Midbrain (tissue), 1 donor: Measurements from ENCODE around the gene SELENON.
A peak's percentile ranks its signal among the peaks of the same experiment; 100 is the strongest.
"Not testable (repeated sequence)": the region's sequence is repeated elsewhere in the genome, so short reads cannot be mapped to it uniquely, and the experiment has no call there.

Experiments used
- DNase-seq: peaks from one replicate; lab custom pipeline; 2025; lab: John Stamatoyannopoulos, UW

SELENON gene

DNA sequence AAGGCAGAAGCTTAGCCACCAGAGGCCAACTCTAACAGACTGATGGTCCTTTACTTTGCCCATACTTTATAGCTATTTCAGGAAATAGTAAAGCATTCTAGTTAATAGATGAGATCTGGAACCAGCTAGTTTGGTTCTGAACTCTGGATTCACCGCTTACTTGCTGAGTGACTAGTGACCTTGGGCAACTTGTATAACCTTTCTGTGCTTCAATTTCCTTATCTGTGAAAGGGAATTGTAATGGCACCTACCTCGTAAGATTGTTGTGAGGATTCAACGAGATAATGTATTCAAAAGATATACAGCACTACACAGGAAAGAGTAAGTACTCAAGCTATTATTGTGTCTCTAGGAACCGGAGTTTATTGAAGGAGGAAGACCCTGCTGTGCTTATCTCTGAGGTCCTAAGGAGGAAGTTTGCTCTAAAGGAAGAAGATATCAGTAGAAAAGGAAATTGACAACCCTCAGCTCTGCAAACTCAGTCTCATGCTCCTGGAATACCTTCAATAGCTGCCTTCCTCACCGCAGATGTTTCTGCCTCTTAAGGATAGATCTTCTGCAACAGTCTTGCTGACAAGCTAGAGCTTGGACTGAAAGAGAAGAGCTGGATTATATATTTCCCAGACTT is 31.7 kb downstream of the SELENON start:
- no peak for DNase-seq

DNA sequence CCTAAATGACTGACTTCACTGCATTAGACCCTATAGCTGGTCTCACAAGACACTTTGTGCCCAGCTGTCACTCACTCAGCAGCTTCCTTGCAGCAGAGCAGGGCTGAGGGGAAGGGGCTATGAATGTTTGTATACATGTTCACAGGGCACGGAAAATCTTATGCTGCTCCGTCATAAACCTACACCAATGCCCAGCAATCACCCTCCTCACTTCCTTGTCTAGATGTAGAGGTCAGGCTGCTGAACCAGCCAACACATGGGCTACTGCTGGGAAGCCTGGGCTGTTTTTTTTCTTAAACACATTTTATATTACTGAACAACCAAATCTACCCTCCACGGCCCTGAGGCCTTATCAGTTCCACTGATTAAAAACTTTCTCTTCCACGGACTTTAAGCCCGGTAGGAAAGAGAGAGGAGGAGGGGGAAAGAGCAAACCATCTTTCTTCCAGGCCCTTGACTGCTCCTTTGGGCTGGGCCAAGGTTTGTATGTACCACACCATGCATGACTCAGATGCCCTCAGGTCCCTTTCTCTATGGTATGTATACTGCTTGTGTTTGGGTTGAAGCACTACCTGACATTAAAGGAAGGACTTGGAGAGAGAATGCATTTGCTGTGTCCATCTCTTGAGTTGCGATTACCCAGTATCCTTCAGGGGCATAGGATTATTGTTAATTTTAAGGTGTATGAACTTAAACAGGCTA is 32.5 kb downstream of the SELENON start:
- no peak for DNase-seq

DNA sequence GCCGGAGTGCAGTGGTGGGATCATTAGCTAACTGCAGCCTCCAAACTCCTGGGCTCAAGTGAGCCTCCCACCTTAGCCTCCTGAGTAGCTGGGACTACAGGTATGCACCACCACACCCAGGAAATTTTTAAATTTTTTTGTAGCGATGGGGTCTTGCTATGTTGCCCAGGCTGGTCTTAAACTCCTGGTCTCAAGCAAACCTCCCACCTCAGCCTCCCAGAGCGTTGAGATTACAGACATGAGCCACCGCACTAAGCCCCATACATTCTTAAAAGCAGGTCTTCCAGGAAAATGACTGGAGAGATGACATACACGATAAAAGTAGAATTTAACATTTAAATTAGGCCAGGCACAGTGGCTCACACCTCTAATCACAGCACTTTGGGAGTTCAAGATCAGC is 33.2 kb downstream of the SELENON start:
- no peak for DNase-seq

DNA sequence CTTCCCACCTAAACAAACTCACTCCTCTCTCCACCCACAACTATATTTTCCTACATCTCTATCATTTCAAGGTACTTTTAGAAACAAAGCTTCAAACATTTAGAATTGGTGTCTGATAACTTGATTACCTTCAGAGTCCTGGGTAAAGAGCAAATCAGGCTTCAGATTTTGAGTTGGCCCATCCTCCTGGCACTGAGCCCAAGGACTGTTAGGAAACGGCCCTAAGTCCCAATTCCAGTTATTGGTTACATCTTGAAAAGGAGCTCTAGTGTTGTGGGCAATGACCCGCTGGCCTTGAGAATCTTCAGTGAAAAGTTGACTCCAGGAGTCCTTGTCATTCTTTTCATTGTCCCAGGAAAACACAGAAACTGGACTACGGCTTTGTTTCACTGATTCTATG is 34.9 kb downstream of the SELENON start:
- no peak for DNase-seq

DNA sequence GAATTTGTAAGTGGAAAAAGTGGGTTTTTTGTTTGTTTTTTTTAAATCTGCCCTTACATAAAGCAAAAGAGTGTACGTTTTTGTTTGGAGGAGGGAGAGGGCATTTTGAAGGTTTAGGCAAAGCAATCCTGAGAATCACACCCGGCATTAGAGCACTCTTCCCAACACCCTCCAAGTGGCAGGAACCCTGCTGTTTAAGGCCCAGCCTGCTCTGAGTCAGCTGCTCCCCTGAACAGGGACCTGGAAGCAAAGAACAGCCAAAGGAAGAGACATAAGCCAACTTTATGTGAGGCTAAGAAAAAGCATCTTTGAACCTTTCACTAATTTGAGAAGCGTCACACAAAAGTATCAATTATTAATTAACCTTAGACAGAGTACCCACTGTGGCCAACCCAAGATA is 36.7 kb downstream of the SELENON start:
- DNase-seq: no peak

DNA sequence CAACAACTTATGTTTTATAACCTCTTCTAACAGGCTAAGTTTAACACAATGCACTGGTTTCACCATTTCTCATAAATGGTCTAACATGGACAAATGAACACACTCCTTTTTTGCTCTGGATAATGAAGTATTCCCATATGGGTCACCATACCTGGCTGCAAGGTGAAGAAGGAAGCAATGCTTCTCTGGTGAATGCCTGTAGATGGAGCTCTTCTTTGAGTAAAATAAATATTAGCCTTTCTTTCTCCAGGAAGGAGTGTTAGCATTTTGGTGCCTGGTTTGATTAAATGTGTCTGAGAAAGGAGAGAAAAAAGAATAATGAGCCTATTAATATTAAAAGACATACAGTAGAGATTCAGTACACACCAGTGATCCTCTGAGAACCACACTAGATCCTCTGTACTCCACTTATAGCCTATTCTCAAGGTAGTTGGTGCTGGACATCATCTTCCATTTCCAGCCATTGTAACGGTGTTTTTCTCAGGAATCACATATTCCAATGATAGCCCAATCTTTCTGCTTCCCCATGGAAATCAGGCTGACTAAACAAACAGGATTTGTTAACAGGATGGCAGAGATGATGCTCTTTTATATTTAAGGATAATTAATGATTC is 37.4 kb downstream of the SELENON start:
- no peak for DNase-seq

DNA sequence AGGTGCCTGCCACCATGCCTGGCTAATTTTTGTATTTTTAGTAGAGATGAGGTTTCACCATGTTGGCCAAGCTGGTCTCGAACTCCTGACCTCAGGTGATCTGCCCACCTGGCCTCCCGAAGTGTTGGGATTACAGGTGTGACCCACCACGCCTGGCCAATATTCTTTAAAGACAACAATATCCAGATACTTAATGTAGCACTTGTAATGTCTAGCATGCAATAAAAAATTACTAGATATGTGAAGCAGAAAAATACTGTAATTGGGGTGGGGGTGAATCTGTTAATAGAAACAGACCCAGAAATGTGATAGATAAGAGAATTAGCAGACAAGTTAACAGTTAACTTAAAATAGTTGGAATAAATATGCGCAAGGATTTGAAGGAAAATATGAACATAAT is 39.8 kb downstream of the SELENON start:
- not testable (repeated sequence) for DNase-seq

GRCh38 chr1:25843483-25843882 is 43.5 kb downstream of the SELENON start:
- DNase-seq: no peak

- DNase-seq: no peak
These were observed 44.7 kb downstream of the SELENON start for GRCh38 chr1:25844536-25845337.

DNA sequence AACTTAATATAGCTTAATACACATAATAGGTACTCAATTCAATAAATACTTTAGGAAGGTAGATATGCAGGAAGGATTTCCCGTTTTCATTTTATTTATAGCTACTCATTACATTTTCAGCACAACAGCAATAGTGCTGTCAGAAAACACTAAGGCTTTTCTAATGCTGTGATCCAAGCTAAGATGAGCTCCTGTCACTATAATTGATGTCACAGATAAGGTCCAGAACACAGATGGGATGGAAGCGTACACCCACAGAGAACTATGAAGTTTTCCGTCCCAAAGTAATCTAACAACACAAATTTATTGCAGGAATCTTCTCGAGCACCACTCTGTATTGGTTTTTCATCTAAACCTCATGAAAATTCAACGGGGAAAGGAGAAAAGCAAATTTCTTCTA is 45.7 kb downstream of the SELENON start:
- no peak for DNase-seq

DNA sequence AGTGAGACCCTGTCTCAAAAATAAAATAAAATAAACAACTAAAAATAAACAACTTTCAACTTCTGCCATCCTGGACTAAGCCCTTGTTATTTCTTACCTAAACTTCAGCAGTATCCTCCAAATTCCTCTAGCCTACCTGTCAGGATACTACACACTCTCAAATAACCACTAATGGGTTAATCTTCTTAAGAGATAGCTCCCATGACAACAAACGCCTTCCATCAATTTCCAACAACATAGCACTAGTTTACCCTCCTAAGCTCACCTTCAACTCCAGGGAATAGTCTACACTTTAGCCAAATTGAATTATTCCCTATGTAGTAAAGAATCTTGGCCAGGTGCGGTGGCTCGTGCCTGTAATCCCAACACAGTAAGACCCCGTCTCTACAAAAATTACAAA is 47.9 kb downstream of the SELENON start:
- DNase-seq: no peak

- DNase-seq: no peak
These were observed 48.5 kb downstream of the SELENON start for GRCh38 chr1:25848531-25848930.

DNA sequence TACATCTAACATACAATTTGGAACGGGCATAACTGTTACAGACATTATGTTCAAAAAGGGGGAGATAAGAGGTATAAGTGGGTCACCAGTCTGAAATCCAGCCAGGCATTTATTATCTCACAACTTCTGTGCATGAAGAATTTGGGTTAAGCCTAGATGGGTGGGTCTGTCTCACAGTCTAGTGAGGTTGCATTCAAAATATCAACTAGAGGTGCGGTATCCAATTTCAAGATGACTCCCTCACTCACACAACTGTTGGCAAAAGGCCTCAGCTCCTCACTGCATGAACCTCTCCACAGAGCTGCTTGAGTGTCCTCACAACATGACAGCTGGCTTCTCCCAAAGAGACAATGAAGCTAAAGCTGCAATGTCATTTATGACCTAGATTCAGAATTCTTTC is 54.6 kb downstream of the SELENON start:
- DNase-seq: no peak

DNA sequence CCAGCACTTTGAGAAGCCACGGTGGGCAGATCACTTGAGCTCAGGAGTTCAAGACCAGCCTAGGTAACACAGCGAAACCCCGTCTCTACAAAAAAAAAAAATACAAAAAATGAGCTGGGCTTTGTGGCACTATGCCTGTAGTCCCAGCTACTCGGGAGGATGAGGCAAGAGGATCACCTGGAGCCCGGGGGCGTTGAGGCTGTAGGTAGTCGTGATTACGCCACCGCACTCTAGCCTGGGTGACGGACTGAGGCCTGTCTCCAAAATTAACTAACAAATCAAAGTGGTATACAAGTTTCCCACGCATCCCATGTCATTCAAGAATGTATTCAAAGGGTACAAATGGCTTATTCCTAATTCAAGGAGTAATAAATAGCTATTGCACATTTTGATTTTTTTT is 56.9 kb downstream of the SELENON start:
- DNase-seq: no peak

DNA sequence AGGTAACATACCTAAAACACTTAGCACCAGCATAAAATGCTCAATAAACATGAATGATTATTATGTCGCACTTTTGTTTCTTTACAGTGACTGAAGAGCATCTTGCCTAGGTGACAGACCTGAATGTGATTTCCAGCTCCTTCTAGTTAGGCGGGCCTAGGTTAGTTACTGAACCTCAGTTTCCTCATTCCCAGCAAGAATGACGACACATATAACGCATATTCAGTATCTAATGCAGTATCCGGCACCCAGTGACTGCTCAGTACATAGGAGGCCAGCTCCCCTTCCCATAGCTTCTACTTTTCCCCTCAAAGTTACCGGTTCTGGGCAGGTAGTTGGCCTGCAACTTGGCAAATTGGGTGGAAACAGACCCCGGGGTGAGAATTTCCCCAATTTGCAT is 58.5 kb downstream of the SELENON start:
- no peak for DNase-seq

DNA sequence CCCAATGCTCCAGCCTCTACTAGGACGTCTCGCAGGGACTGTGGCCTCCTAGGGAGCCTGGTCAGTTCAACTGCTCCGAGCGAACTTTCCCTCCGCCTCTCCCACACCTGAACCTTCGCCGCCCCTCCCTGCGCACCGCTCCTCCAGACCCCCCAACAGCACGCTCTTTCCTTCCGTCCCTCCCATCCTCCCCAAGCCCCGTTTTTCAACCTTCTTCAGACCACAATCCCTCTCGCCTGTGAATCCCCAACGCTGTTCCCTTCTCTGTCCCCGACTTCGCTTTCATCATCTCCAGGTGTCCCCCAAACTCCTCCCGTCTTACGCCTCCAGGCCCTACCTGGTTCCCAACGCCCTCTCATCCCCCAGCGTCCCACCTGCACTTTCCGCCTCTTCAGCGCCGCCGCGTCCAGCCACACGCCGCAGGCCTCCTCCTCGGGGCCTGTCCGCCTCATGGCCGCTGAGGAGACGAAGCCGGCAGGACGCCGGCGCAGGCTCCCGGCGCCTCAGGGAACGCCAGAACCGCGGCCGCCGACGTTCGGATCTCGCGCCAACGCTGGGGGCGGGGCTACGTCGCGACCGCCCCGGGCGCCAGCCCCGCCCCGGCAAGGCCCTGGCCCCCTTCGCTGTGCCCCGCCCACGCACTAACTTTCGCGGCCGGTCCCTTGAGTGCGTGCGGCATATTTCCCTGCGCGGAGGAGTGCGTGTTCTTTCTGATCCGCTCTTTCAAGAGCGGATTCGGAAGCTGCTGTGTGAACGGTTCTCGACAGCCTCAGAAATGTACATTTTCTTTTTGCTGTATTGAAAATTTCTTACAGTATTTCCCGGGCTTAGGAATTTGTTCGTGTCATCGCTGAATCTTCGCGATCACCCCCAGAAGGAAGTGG is 59.2 kb downstream of the SELENON start, which contains the start of gene AUNIP:
Gene AUNIP (minus strand): TSS at position 552 of the 884 bp plus-strand sequence. CDS start 100 bp downstream, at position 452.
- peak; percentile 72 for DNase-seq

GRCh38 chr1:25861316-25862286 is 61.6 kb downstream of the SELENON start:
- DNase-seq: no peak

- DNase-seq: no peak
These were observed 62.9 kb downstream of the SELENON start for GRCh38 chr1:25862785-25863485.

DNA sequence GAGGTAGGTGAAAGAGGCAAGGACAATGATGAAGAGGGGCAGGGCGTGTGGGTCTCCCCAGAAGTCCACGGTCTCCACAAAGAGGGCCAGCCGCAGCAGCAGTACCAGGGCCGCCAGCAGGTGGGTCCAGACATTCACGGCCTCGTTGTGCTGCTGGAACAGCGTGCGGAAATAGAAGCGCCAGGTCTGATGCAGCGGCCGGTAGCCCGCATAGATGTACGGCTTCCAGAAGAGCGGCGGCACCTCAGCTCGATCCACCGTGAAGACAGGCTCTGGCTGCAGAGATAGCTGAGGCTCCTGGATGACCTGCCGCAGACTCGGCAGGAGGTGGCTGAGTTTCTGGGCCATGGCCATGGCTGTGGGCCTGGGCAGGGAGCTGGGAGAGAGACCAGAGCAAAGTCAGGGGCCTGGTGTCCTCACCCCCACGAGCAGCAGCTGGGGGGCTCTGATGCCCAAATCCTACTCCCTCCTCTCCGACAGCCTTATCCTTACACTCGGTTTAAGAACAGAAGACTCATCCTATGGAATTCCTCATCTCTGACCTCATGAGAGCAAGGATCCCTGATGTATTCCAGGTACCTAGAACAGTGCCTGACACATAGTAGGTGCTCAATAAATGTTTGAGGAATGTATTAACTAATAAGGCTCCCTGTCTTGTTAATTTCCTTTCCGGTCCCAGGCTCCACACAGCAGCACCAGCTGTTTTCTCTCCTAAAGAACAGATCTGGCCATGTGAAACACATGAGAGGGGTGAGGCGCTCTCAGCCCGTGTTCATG is 63.7 kb downstream of the SELENON start:
- no peak for DNase-seq
